Bronchial epithelial cell (primary cell): ENCODE results near the gene LAMC3. TPM values are rescaled to one million over a fixed set of nuclear protein-coding genes. Genes with fewer than 3 reads are reported as not detected.

Experiments
- DNase-seq: peaks from one replicate; pipeline ENCODE4 v3.0.0-alpha.2; 2010; ENCODE audit warnings: low read depth
- FAIRE-seq: peaks from 2 replicates; lab custom pipeline; 2011; peaks lifted over from hg19 to GRCh38; lab: Jason Lieb, UNC
- H3K27me3 ChIP-seq: 2 replicates; pipeline ENCODE4 v1.5.1; 2011; ENCODE audit warnings: low read length; ENCODE audit not compliant: control insufficient read depth, insufficient read depth
- H3K36me3 ChIP-seq: 2 replicates; pipeline ENCODE4 v1.5.1; 2011; ENCODE audit warnings: low read length; ENCODE audit not compliant: control insufficient read depth, insufficient read depth
- H3K4me3 ChIP-seq: 2 replicates; pipeline ENCODE4 v1.5.1; 2011; ENCODE audit warnings: mild to moderate bottlenecking, low read depth, low read length, control low read depth
- total RNA-seq: library from RNA; depleted of rRNA; stranded (reverse); fragments of >200 nt; gene quantifications from 2 replicates; pipeline ENCODE4 v1.2.1, GENCODE V29; 2014
- TF ChIP-seq, protein P1 (sequence below): IDR thresholded peaks from 2 replicates; pipeline ENCODE4 v1.5.1; 2011; ENCODE audit warnings: mild to moderate bottlenecking, moderate library complexity, low read length, control low read depth, inconsistent platforms; ENCODE audit not compliant: insufficient read depth, severe bottlenecking

Gene LAMC3
- total RNA-seq, 1 donor from 2014 or later: not detected

DNA sequence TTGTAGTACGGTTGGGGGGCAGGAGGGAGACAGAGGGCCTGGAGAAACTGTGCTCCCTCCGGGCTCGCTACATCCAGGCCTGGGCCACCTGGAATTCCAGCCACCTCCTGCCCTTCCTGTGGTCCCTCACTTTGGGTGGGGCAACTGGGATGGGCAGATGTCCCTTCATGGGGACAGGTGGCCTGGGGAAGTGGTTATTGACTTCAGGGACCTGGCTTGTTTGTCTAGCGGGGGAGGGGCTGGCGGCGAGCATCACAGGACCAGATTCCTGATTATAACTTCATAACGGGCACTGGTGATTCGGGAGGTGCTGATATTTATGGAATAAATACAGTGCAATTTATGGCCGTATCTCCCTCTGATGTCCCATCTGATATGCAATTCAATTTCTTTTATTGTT lies 20.1 kb upstream of the LAMC3 start:
- peaks cover 3% of the 10 kb centered on the region for H3K27me3 ChIP-seq
- FAIRE-seq: no peak
- TF ChIP-seq, protein P1, sequence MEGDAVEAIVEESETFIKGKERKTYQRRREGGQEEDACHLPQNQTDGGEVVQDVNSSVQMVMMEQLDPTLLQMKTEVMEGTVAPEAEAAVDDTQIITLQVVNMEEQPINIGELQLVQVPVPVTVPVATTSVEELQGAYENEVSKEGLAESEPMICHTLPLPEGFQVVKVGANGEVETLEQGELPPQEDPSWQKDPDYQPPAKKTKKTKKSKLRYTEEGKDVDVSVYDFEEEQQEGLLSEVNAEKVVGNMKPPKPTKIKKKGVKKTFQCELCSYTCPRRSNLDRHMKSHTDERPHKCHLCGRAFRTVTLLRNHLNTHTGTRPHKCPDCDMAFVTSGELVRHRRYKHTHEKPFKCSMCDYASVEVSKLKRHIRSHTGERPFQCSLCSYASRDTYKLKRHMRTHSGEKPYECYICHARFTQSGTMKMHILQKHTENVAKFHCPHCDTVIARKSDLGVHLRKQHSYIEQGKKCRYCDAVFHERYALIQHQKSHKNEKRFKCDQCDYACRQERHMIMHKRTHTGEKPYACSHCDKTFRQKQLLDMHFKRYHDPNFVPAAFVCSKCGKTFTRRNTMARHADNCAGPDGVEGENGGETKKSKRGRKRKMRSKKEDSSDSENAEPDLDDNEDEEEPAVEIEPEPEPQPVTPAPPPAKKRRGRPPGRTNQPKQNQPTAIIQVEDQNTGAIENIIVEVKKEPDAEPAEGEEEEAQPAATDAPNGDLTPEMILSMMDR: no peak
- H3K4me3 ChIP-seq: no peak overlapping the region
- DNase-seq: no peak
- H3K36me3 ChIP-seq: no peaks in the 10 kb centered on the region

DNA sequence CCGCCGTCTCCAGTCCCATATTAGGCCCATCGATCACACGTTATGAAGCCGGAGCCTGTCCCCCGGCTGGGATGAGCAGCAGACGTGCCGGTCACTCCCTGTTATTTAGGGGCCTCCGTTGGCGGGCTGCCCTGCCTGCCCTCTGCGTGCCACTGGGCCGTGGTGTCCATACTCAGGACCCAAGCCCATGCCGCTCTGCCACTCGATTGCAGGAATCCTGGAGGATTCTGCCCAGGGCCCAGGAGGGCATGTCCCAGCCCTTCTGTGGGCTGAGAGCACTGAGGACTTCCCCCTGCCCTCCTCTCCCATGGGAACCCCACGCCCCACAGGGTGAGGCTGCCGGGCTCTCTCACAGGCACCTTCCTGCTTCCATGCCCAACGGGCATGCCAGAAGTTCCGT lies 19.6 kb upstream of the LAMC3 start:
- TF ChIP-seq, protein P1: no peak
- Histone ChIP-seq H3K36me3 (no peaks in the 10 kb centered on the region), H3K27me3 (peaks cover 3% of the 10 kb centered on the region), H3K4me3 (no peak overlapping the region)
- FAIRE-seq (no peak), DNase-seq (no peak)

DNA sequence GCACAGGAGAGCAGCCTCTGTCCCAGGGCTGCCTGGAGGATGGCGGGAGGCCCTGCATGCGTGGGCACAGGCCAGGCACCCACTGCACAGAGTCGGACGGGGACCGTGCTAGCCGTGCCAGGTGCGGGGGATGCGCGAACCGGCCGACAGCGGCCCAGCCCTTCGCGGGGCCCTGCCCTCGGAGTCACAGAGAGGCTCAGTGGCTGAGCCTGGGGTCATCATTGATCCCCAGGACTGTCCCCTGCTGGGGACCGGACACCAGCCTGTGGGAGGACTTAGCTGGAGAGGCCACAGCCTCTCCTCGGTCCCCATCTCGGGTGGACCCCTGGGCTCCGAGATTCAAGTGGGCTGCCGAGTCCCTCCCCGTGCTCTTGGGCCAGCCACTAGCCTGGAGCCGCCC lies 19.1 kb upstream of the LAMC3 start:
- DNase-seq (no peak), FAIRE-seq (no peak)
- no peaks in the 10 kb centered on the region for H3K36me3 ChIP-seq
- H3K27me3 ChIP-seq: peaks cover 3% of the 10 kb centered on the region
- no peak overlapping the region for H3K4me3 ChIP-seq
- TF ChIP-seq, protein P1: no peak

DNA sequence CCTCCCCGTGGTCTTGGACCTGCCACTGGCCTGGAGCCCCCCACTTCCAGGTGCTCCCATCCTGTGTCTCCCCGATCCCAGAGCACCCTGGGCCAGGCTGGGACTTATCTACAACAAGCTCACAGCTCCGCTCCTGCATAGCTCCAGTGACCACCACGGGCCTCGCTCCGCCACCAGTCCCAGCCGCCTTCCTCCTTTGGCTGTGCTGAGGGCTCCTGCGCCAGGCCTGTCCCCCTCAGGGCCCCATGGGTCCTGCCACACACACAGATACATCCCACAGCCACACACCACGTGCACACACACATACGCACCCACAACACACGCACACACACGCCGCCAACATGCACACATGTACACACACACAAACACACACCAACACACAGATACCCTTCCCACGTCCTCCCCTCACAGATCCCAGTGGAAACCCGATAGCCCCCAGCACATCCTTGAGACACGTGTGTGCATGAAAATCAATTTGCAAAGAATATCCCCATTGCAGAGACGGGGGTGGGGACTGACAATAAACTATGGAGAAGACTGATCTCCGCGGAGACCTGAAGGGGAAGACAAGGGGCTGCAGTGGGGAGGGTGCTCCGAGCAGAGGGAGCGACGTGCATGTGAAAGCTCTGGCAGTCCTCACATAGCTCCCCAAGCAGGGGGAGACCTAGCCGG lies 18.5 kb upstream of the LAMC3 start:
- TF ChIP-seq, protein P1: no peak
- Histone ChIP-seq H3K36me3 (no peaks in the 10 kb centered on the region), H3K27me3 (peaks cover 3% of the 10 kb centered on the region), H3K4me3 (no peak overlapping the region)
- DNase-seq: no peak
- no peak for FAIRE-seq

DNA sequence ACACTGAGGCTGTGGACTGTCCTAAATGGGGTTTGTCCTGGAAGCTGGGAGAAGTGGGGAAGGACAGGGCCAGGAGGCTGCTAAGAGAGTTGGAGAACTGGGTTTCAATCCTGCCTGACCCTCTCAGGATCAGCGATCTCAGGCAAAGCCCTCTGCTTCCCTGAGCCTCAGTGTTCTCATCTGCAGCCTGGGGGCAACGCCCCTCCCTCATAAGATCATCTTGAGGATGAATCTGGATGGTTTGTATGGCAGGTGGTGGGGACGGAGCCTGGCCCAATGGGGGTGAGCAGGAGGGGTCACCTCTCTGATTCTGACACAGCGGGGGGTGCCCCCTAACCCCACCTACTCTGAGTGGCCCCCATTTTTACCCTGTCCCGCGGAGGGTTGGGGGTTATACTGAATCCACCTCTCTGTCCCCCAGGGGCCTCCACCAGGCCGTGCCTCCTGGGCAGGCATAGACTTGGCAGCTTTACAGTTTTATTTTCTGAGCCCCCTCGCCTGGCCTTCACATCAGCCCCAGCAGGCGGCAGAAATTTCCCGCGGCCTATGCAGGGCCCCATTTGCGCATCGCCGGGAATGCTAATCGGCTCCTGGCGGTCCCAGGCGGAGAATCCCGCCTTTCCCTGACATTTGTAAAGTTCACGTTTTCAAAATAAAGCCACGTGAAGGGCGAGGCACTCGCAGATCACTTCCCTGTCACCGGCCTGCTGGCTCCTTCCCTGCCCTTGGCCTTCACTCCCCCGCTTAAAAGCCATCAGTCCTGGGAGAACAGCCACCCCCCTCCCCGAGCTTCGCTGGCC lies 17.8 kb upstream of the LAMC3 start:
- no peaks in the 10 kb centered on the region for H3K36me3 ChIP-seq
- TF ChIP-seq, protein P1: no peak
- peaks cover 3% of the 10 kb centered on the region for H3K27me3 ChIP-seq
- FAIRE-seq: no peak
- H3K4me3 ChIP-seq: no peak overlapping the region
- no peak for DNase-seq
